Measurements from ENCODE around the gene AK4.

The AK4 gene

DNA sequence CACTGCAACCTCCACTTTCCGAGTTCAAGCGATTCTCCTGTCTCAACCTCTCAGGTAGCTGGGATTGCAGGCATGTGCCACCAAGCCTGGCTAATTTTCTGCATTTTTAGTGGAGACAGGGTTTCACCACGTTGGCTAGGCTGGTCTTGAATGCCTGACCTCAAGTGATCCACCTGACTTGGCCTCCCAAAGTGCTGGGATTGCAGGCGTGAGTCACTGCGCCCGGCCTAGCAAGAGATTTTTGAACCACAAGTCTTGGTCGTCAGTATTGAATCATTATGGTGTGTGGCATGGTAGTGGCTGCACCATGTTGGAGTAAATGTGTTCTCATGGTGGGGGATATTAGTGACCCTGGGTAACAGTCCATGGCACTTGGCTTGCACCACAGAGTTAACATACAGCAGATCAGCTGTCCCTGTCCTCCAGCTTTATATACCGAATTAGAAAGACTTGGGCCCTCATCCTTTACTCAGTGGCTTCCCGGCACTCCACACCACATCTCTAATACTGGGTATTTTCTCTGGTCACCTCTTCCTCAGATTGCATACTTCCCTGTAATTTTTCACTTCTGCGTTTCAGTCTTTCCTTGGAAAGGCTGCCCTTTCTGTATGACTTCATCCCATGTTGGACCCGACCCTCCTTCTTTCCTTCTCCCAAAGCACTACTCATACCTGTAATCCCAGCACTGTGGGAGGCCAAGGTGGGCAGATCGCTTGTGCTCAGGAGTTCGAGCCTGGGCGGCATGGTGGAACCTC, 25.1 kb downstream of the AK4 start:
- no peak overlapping the region for H3K27ac ChIP-seq (ENCODE audit: extremely low read depth, low read depth, low read length)
- POLR2A ChIA-PET = no interaction called here

DNA sequence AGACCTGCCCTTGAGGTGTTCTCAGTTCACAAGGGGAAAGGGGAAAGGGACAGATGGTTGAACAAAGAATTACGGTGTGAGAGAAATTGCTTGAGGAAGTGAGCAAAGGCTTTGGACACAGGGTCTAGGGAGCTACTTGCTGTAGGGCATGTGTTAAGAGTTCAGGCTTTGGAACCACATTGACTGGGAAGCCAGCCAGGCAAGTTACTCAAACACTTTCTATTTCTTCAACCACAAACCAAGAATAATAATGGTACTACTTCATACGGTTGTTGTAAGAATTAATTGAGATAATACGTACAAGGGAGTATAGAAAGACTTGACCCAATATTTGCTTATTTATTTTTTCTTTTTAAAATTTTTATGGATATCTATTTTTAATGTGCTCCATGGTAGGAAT, 26.6 kb downstream of the AK4 start:
- POLR2A ChIA-PET = no interaction called here
- H3K27ac ChIP-seq (ENCODE audit: extremely low read depth, low read depth, low read length) = no peak overlapping the region

More for the DNA sequence above, 25.1 kb downstream of the AK4 start:
- CTCF ChIA-PET = no interaction called here
- Histone ChIP-seq H3K4me1 (ENCODE audit: control insufficient read depth, insufficient read depth, low read length) (peaks cover 19% of the 10 kb centered on the region), H3K4me3 (ENCODE audit: low read depth, low read length) (no peak overlapping the region), H3K9me3 (ENCODE audit: control insufficient read depth, insufficient read depth, low read depth, low read length) (no peaks in the 10 kb centered on the region), H3K36me3 (ENCODE audit: control insufficient read depth in 2 of 2, insufficient read depth in 1 of 2, low read length in 2 of 2) (no peaks in the 10 kb centered on the region; a peak in 1 of 3 replicates)
- no peak for TF ChIP-seq ZFP41 (tag by site-specific recombination; IDR thresholded peaks at IDR 0.05; ENCODE audit: borderline replicate concordance)
- TF ChIP-seq ZFHX2 (tag by site-specific recombination; conservative IDR thresholded peaks at IDR 0.05) = 0 out of 2 replicates have a peak, but pooled peaks have one; percentile 23
- no peak for TF ChIP-seq WT1 (tag by site-specific recombination; IDR thresholded peaks at IDR 0.05)

DNA sequence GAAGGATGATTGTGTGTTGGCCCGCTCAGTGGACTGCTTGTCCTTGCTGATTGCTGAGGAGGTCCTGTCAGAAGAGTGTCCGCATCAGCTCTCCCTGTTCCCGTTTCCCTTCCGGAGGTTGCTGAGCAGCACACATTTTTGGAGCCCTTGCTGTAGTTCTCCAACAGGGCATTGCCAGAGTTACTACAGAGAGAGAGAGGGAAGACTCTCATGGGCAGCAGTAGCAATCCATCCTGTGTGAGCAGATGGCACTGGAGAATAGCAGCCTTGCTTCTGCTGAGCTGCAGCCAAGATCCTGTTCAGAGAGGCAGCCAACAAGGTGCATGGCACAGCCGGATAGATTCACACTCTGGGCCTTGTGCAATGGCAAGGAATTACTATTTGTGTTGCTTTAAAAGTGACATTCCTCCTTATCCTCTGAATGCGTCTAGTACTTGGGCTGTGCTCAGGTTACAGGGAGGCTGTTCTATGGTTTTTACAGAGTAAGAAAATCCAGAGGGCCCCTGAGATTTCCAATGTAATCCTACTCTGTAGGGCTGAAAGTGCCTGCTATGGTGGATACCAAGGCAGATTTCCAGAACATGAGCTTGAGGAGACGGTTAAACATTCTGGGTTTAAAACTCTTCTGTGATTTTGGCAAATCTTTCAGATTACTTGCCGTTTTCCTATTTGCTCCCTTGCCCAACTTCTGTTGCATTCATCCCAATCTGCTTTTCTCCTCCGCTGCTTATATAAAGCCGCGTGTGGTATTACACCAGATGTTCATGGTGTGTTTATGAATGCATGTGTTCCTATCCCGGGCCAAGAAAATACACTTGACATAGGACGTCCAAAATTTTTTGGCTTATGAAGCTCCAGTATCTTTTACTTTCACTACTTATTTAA, 27.4 kb downstream of the AK4 start:
- no peak overlapping the region for H3K4me3 ChIP-seq (ENCODE audit: low read depth, low read length)
- H3K4me1 ChIP-seq (ENCODE audit: control insufficient read depth, insufficient read depth, low read length) = peaks cover 23% of the 10 kb centered on the region
- POLR2A ChIA-PET = interaction anchor here (1.0 kb wide), 1 partner anchor 28 kb away, joined by 3 read pairs; no protein-coding TSS in a partner anchor

More for the DNA sequence above, 26.6 kb downstream of the AK4 start:
- H3K4me3 ChIP-seq (ENCODE audit: low read depth, low read length) = no peak overlapping the region
- CTCF ChIA-PET = interaction anchor here (0.6 to 1.3 kb wide), 5 partner anchors 10 to 274 kb away, joined by 3 to 5 read pairs (median 3); no protein-coding TSS in a partner anchor
- peaks cover 23% of the 10 kb centered on the region for H3K4me1 ChIP-seq (ENCODE audit: control insufficient read depth, insufficient read depth, low read length)
- TF ChIP-seq ZNF585B (tag by site-specific recombination; IDR thresholded peaks at IDR 0.05) = no peak
- TF ChIP-seq REPIN1 (tag by site-specific recombination; IDR thresholded peaks at IDR 0.05; ENCODE audit: low read depth) = 0 out of 2 replicates have a peak, but pooled peaks have one; percentile 57
- TF ChIP-seq ZNF664 (tag by site-specific recombination; IDR thresholded peaks at IDR 0.05) = peak; percentile 93
- TF ChIP-seq ZBTB48 (tag by site-specific recombination; IDR thresholded peaks at IDR 0.05) = peak; percentile 72
- no peaks in the 10 kb centered on the region; a peak in 1 of 3 replicates for H3K36me3 ChIP-seq (ENCODE audit: control insufficient read depth in 2 of 2, insufficient read depth in 1 of 2, low read length in 2 of 2)
- H3K9me3 ChIP-seq (ENCODE audit: control insufficient read depth, insufficient read depth, low read depth, low read length) = no peaks in the 10 kb centered on the region

More for the DNA sequence above, 27.4 kb downstream of the AK4 start:
- no peaks in the 10 kb centered on the region for H3K9me3 ChIP-seq (ENCODE audit: control insufficient read depth, insufficient read depth, low read depth, low read length)
- CTCF ChIA-PET = interaction anchor here (0.5 to 1.3 kb wide), 5 partner anchors 33 to 275 kb away, joined by 3 to 6 read pairs (median 4); no protein-coding TSS in a partner anchor
- TF ChIP-seq MYNN (tag by site-specific recombination; IDR thresholded peaks at IDR 0.05; ENCODE audit: borderline replicate concordance) (no peak), ZNF548 (tag by site-specific recombination; IDR thresholded peaks at IDR 0.05) (no peak), BCL11A (tag by site-specific recombination; IDR thresholded peaks at IDR 0.05; ENCODE audit: low read depth) (no peak), ZNF341 (tag by site-specific recombination; IDR thresholded peaks at IDR 0.05; ENCODE audit: low read depth) (peak; percentile 58), ZNF223 (tag by site-specific recombination; IDR thresholded peaks at IDR 0.05) (no peak), ZBTB48 (tag by site-specific recombination; IDR thresholded peaks at IDR 0.05) (peak; percentile 44; the same call in 1 of the 2 replicates), GFI1B (tag by site-specific recombination; IDR thresholded peaks at IDR 0.05) (no peak)
- TF ChIP-seq, protein P1, sequence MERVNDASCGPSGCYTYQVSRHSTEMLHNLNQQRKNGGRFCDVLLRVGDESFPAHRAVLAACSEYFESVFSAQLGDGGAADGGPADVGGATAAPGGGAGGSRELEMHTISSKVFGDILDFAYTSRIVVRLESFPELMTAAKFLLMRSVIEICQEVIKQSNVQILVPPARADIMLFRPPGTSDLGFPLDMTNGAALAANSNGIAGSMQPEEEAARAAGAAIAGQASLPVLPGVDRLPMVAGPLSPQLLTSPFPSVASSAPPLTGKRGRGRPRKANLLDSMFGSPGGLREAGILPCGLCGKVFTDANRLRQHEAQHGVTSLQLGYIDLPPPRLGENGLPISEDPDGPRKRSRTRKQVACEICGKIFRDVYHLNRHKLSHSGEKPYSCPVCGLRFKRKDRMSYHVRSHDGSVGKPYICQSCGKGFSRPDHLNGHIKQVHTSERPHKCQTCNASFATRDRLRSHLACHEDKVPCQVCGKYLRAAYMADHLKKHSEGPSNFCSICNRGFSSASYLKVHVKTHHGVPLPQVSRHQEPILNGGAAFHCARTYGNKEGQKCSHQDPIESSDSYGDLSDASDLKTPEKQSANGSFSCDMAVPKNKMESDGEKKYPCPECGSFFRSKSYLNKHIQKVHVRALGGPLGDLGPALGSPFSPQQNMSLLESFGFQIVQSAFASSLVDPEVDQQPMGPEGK (tag by site-specific recombination; IDR thresholded peaks at IDR 0.05) = no peak
- TF ChIP-seq, protein P2, sequence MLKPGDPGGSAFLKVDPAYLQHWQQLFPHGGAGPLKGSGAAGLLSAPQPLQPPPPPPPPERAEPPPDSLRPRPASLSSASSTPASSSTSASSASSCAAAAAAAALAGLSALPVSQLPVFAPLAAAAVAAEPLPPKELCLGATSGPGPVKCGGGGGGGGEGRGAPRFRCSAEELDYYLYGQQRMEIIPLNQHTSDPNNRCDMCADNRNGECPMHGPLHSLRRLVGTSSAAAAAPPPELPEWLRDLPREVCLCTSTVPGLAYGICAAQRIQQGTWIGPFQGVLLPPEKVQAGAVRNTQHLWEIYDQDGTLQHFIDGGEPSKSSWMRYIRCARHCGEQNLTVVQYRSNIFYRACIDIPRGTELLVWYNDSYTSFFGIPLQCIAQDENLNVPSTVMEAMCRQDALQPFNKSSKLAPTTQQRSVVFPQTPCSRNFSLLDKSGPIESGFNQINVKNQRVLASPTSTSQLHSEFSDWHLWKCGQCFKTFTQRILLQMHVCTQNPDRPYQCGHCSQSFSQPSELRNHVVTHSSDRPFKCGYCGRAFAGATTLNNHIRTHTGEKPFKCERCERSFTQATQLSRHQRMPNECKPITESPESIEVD (tag by site-specific recombination; IDR thresholded peaks at IDR 0.05) = peak; percentile 40; the same call in 1 of the 2 replicates
- H3K27ac ChIP-seq (ENCODE audit: extremely low read depth, low read depth, low read length) = no peak overlapping the region
- H3K36me3 ChIP-seq (ENCODE audit: control insufficient read depth in 2 of 2, insufficient read depth in 1 of 2, low read length in 2 of 2) = no peaks in the 10 kb centered on the region; a peak in 1 of 3 replicates

Measured in HEK293 (cell line).